ENCODE data around the gene NLRC5. TPM values are rescaled to one million over a fixed set of nuclear protein-coding genes. Genes with fewer than 3 reads are reported as not detected.

Gene NLRC5
- total RNA-seq, 1 experiment from 2014 or later = 2.4 TPM

GRCh38 chr16:57025941-57026777 lies 36.8 kb downstream of the NLRC5 start:
- Histone ChIP-seq H3K56ac (ENCODE audit: insufficient read length, low read depth, low read length) (no peak overlapping the region), H3T11ph (ENCODE audit: low read length) (no peak overlapping the region), H3K79me2 (ENCODE audit: insufficient read depth, low read length) (no peaks in the 10 kb centered on the region), H2AFZ (ENCODE audit: low read length) (no peak overlapping the region), H3K4me2 (ENCODE audit: insufficient read depth, insufficient read length, low read length) (no peak overlapping the region), H3K27me3 (ENCODE audit: insufficient read depth, low read length) (no peaks in the 10 kb centered on the region), H2BK20ac (ENCODE audit: low read depth, low read length, poor library complexity, severe bottlenecking) (no peak overlapping the region), H3K18ac (ENCODE audit: insufficient read length, low read depth, low read length) (no peak overlapping the region), H4K8ac (replicated peaks; ENCODE audit: insufficient read length, low read depth, low read length) (no peak overlapping the region), H3K9ac (ENCODE audit: extremely low read depth, insufficient read length, low read length) (no peak overlapping the region), H3K23ac (ENCODE audit: insufficient read length, low read depth, low read length) (no peak overlapping the region), H2BK120ac (ENCODE audit: low read depth, low read length, poor library complexity, severe bottlenecking) (no peak overlapping the region), H2BK5ac (ENCODE audit: insufficient read length, low read length) (no peak overlapping the region), H3K27ac (ENCODE audit: insufficient read length, low read depth, low read length) (no peak overlapping the region), H2AK5ac (ENCODE audit: insufficient read length, low read length) (no peak overlapping the region), H3K9me3 (ENCODE audit: control insufficient read depth, low read depth, low read length) (no peaks in the 10 kb centered on the region), H4K91ac (ENCODE audit: insufficient read length, low read depth, low read length) (no peak overlapping the region), H3K79me1 (ENCODE audit: insufficient read depth, low read depth, low read length, poor library complexity, severe bottlenecking) (no peaks in the 10 kb centered on the region), H3K14ac (ENCODE audit: insufficient read depth, low read length) (no peak overlapping the region), H2BK12ac (ENCODE audit: insufficient read length, low read depth, low read length) (no peak overlapping the region), H4K5ac (ENCODE audit: insufficient read length, low read depth, low read length) (no peak overlapping the region), H3K4ac (ENCODE audit: low read depth, low read length) (no peak overlapping the region), H3K4me1 (ENCODE audit: insufficient read depth, low read length) (no peaks in the 10 kb centered on the region), H4K20me1 (ENCODE audit: control insufficient read depth, insufficient read depth, insufficient read length) (no peaks in the 10 kb centered on the region), H3K23me2 (ENCODE audit: insufficient read length, low read depth, low read length, poor library complexity, severe bottlenecking) (no peaks in the 10 kb centered on the region), H2BK15ac (ENCODE audit: low read depth, low read length) (no peak overlapping the region)
- no CpG with 5 or more reads among the region's 21 CpGs for WGBS (ENCODE audit: extremely low coverage, insufficient read length, low lambda C conversion rate)
- Mint-ChIP-seq H3K4me3 (no peak overlapping the region), H3K27me3 (ENCODE audit: low read depth) (peaks cover 1% of the 10 kb centered on the region; the same call in 1 of the 2 replicates), H3K4me1 (peaks cover 7 to 12% of the 10 kb centered on the region in 2 experiments), H3K36me3 (ENCODE audit: insufficient read depth in 1 of 3, low read depth in 3 of 3) (no peaks in the 10 kb centered on the region), H3K9me3 (no peaks in the 10 kb centered on the region), H3K27ac (no peak overlapping the region)
- TF ChIP-seq CTCF (conservative IDR thresholded peaks at IDR 0.05) = no peak
- no peak for DNase-seq

All from H9 (cell line).